GM12864 (cell line): ENCODE results near the gene TRIM32.

Experiments
- DNase-seq: peaks from one replicate; pipeline ENCODE4 v3.0.0-alpha.2; 2011; ENCODE audit warnings: low read depth
- H3K4me3 ChIP-seq: 2 replicates; pipeline ENCODE4 v1.5.1; 2011; ENCODE audit warnings: mild to moderate bottlenecking, low read depth, low read length, control low read depth
- TF ChIP-seq, protein P1 (sequence below): IDR thresholded peaks from 2 replicates; pipeline ENCODE4 v1.5.1; 2011; ENCODE audit warnings: low read depth, mild to moderate bottlenecking, moderate library complexity, low read length, control low read depth, inconsistent platforms; ENCODE audit errors: missing control alignments

TRIM32 gene

DNA sequence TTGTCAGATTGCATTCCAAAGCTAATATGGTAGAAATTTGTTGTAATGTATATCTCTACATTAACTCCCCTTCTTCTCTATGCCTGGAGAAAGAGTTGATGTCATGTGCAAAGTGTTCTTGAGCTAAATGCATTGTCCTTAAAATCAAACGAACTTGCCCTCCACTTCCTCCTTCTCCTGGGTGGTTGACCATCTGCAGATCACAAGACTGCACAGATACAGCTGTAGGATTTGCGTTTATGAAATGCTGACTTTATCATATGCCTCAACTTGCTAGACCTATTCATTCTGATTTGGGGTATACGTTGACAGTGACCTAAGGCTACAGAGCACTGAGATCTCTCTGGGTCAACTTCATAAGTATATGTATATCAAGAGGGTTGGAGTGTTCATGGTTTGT is 8.3 kb downstream of the TRIM32 start:
- DNase-seq = no peak
- H3K4me3 ChIP-seq = no peak overlapping the region
- TF ChIP-seq, protein P1, sequence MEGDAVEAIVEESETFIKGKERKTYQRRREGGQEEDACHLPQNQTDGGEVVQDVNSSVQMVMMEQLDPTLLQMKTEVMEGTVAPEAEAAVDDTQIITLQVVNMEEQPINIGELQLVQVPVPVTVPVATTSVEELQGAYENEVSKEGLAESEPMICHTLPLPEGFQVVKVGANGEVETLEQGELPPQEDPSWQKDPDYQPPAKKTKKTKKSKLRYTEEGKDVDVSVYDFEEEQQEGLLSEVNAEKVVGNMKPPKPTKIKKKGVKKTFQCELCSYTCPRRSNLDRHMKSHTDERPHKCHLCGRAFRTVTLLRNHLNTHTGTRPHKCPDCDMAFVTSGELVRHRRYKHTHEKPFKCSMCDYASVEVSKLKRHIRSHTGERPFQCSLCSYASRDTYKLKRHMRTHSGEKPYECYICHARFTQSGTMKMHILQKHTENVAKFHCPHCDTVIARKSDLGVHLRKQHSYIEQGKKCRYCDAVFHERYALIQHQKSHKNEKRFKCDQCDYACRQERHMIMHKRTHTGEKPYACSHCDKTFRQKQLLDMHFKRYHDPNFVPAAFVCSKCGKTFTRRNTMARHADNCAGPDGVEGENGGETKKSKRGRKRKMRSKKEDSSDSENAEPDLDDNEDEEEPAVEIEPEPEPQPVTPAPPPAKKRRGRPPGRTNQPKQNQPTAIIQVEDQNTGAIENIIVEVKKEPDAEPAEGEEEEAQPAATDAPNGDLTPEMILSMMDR = no peak

DNA sequence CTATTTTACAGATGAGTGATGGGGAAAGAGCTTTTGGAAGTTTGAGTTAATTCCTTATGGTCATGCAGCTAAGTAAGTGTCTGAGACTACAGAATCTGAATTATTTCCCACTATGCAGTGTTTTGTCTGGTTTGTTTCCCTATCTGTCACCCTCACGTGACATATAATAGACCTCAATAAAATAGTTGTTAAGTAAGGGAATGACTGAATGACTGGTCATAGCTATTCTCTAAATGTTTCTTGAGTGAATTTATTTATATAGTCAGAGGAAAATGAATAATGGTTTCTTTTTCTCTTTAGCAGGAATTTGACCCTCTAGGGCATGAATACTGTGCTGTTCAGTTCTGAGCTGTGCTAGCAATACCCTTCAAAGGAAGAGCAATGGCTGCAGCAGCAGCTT is 10.3 kb downstream of the TRIM32 start:
- TF ChIP-seq, protein P1 = no peak
- DNase-seq = no peak
- H3K4me3 ChIP-seq = no peak overlapping the region

DNA sequence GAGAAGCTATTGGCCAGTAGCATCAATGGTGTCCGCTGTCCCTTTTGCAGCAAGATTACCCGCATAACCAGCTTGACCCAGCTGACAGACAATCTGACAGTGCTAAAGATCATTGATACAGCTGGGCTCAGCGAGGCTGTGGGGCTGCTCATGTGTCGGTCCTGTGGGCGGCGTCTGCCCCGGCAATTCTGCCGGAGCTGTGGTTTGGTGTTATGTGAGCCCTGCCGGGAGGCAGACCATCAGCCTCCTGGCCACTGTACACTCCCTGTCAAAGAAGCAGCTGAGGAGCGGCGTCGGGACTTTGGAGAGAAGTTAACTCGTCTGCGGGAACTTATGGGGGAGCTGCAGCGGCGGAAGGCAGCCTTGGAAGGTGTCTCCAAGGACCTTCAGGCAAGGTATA is 10.8 kb downstream of the TRIM32 start:
- H3K4me3 ChIP-seq = no peak overlapping the region
- TF ChIP-seq, protein P1 = no peak
- DNase-seq = no peak

DNA sequence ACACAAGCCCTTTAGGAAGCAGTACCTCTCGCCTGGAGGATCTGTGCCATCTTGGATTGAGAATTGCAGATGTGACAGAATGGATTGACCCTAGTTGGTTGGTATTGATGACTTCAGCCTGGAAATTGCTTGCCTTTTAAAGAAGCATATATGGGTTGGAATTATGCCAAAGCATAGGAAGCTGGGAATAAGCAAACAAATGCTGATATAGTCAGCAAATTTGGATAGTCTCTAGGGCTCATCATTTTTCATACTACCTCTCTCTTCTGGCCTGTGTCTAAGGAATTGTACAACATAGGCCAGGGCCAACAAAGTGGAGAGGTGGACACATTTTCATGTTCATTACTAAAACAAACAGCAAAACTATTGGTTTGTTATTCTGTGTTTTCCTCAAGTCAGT is 13.2 kb downstream of the TRIM32 start:
- TF ChIP-seq, protein P1 = no peak
- DNase-seq = no peak
- no peak overlapping the region for H3K4me3 ChIP-seq

DNA sequence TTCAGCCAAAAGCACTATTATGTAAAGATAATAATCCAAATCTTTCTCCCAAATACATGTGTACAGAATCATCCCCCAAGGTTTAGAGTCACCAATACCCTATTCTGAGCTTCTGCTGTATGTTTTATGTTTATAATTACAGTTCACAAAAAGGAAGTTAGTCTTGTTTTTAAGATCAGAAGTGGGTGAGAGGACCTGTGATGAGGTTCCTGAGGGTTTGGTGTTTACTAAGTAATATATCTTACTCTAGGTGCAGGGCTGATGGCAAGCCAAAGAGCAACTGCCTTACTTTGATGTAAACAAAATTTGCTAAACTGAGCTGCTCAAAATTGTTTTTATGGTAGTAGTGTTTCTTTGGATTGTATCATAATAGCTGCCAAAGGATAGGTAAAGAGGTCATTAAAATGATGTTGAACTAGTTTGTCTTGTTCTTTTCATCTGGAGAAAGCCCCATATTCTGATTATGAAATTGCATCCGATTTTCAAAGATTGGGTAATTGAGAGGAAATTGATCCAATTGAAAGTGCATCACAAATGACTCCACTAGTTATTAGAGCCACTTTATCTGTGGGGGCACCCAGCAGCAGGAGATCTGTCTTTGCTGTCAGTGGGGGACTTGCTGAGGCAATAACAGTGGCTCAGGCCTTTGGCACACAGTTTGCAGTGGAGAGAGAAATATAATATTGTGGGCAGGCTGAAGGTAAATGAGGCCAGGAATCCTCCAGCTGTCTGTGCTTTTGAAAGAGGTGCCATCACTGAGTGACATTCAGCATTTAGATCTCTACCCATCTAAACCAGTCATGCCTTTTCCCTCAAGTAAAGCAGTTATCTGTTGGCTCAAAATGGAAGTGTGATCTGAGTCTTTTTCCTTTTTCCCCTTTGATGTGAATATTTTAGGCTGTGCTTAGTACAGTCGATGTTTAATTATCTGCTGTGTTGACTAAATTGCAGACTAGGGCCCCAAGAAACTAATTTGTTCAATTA is 14.1 kb downstream of the TRIM32 start:
- no peak overlapping the region for H3K4me3 ChIP-seq
- TF ChIP-seq, protein P1 = no peak
- no peak for DNase-seq

DNA sequence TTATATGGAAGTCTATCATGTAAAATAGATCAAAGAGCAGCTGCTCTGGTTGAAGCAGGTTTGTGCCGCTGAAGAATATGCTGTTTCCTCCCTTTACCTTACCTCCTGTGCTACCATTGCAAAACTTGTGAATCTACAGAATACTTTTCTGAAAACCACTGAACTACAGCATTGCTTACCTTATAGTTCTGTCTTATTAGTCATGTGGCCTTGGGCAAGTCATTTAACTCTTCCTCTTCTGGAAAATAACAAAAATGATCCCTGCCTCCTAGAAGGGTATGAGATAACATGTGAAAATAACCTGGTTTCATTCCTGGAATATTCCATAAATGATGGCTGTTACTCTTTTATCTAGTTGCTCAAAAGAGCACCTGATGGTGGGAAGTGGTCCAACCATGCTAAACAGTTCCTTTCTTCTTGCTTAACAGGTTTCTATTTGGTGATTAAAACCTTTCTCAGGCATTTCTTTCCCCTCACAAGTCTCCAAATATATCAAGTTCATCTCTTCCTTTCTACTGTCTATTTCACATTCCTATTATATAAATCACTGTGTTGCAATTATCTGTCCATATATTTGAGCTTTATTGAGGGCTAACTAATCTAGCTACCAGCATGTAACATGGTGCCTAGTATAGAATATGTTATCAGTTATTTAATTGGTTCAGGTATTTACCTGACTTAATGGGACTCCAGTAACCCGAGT is 15.0 kb downstream of the TRIM32 start:
- DNase-seq = no peak
- H3K4me3 ChIP-seq = no peak overlapping the region
- TF ChIP-seq, protein P1 = no peak
